ENCODE results near the gene SIAH3.

Gene SIAH3

DNA sequence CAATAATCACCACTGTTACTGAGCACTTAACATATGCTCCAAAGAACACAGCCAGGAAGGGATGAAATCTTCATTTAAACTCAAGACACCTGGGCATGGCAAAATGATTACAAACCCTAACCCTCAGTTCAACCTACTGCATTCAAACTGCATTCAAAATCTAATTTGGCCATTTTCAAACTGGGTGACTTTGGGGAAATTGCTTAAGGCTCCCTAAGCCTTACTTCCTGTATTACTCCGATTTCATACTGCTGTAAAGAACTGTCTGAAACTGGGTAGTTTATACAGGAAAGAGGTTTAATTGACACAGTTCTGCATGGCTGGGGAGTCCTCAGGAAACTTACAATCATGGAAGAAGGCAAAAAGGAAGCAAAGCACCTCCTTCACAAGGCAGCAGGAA is 99.0 kb downstream of the SIAH3 start:
- H3K27ac ChIP-seq (ENCODE audit: low read length): no peak overlapping the region
- H3K4me1 ChIP-seq (ENCODE audit: control insufficient read depth in 1 of 2, insufficient read depth in 2 of 2, low read length in 2 of 2): no peaks in the 10 kb centered on the region
- H3K36me3 ChIP-seq (ENCODE audit: control insufficient read depth in 1 of 2, insufficient read depth in 2 of 2, low read length in 2 of 2): no peaks in the 10 kb centered on the region
- no peak overlapping the region for H3K4me3 ChIP-seq (ENCODE audit: low read depth in 1 of 2, low read length in 2 of 2)
- H3K9me3 ChIP-seq (ENCODE audit: control insufficient read depth in 1 of 2, low read length in 2 of 2): peaks cover 0 to 5% of the 10 kb centered on the region in 2 donors
- no peaks in the 10 kb centered on the region for H3K27me3 ChIP-seq (ENCODE audit: low read depth, low read length)

- H3K9me3 ChIP-seq (ENCODE audit: control insufficient read depth in 1 of 2, low read length in 2 of 2): peaks cover 0 to 5% of the 10 kb centered on the region in 2 donors
- no peak overlapping the region for H3K4me3 ChIP-seq (ENCODE audit: low read depth in 1 of 2, low read length in 2 of 2)
- no peaks in the 10 kb centered on the region for H3K36me3 ChIP-seq (ENCODE audit: control insufficient read depth in 1 of 2, insufficient read depth in 2 of 2, low read length in 2 of 2)
- H3K27ac ChIP-seq (ENCODE audit: low read length): no peak overlapping the region
- H3K27me3 ChIP-seq (ENCODE audit: low read depth, low read length): no peaks in the 10 kb centered on the region
- H3K4me1 ChIP-seq (ENCODE audit: control insufficient read depth in 1 of 2, insufficient read depth in 2 of 2, low read length in 2 of 2): no peaks in the 10 kb centered on the region
Observed at GRCh38 chr13:45751885-45752284, 99.7 kb downstream of the SIAH3 start.

DNA sequence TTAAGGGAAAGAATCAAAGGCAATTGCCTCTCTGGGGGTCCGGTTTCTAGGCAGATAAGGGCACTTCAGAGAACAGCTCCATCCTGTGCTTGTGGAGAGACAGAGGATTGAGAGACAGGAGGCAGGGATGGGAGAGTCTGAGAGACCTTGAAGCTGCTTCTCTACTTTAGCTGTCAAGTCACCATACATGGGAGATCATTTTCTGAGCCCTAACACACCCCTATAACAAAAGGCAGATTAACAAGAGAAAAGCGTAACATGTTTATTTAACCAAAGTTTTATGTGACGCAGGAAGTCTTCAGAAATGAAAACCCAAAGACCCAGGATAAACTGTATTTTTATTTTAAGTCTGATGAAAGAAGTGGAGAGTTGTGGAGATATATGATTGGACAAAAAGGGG is 101.0 kb downstream of the SIAH3 start:
- H3K27ac ChIP-seq (ENCODE audit: low read length): no peak overlapping the region
- H3K9me3 ChIP-seq (ENCODE audit: control insufficient read depth in 1 of 2, low read length in 2 of 2): peaks cover 0 to 4% of the 10 kb centered on the region in 2 donors
- no peak overlapping the region for H3K4me3 ChIP-seq (ENCODE audit: low read depth in 1 of 2, low read length in 2 of 2)
- no peaks in the 10 kb centered on the region for H3K36me3 ChIP-seq (ENCODE audit: control insufficient read depth in 1 of 2, insufficient read depth in 2 of 2, low read length in 2 of 2)
- H3K27me3 ChIP-seq (ENCODE audit: low read depth, low read length): no peaks in the 10 kb centered on the region
- no peaks in the 10 kb centered on the region for H3K4me1 ChIP-seq (ENCODE audit: control insufficient read depth in 1 of 2, insufficient read depth in 2 of 2, low read length in 2 of 2)

- Histone ChIP-seq H3K9me3 (ENCODE audit: control insufficient read depth in 1 of 2, low read length in 2 of 2) (no peaks in the 10 kb centered on the region), H3K27me3 (ENCODE audit: low read depth, low read length) (no peaks in the 10 kb centered on the region), H3K27ac (ENCODE audit: low read length) (no peak overlapping the region), H3K4me3 (ENCODE audit: low read depth in 1 of 2, low read length in 2 of 2) (no peak overlapping the region), H3K4me1 (ENCODE audit: control insufficient read depth in 1 of 2, insufficient read depth in 2 of 2, low read length in 2 of 2) (no peaks in the 10 kb centered on the region), H3K36me3 (ENCODE audit: control insufficient read depth in 1 of 2, insufficient read depth in 2 of 2, low read length in 2 of 2) (no peaks in the 10 kb centered on the region)
Observed at GRCh38 chr13:45748941-45749759, 102.4 kb downstream of the SIAH3 start.

DNA sequence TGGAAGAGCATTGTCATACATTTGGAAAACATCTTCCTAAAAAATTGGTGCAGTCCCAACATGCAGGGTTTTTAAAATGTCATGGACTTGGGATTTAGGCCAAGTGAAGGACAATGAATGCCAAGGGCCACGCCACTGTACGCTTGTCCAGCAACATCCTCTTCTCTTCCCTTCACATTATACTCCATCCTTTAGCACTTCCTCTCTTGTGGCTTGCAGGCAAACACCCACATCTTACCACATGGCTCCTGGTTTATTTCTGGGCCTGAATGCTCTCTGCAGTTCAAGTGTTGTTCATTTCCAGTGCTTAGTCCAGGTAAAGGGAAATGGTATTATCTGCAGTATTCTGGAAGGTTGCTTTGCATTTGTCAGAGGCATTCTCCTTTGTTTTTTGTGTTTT is 104.5 kb downstream of the SIAH3 start:
- no peaks in the 10 kb centered on the region for H3K36me3 ChIP-seq (ENCODE audit: control insufficient read depth in 1 of 2, insufficient read depth in 2 of 2, low read length in 2 of 2)
- no peak overlapping the region for H3K27ac ChIP-seq (ENCODE audit: low read length)
- H3K4me3 ChIP-seq (ENCODE audit: low read depth in 1 of 2, low read length in 2 of 2): no peak overlapping the region
- no peaks in the 10 kb centered on the region for H3K27me3 ChIP-seq (ENCODE audit: low read depth, low read length)
- no peaks in the 10 kb centered on the region for H3K4me1 ChIP-seq (ENCODE audit: control insufficient read depth in 1 of 2, insufficient read depth in 2 of 2, low read length in 2 of 2)
- no peaks in the 10 kb centered on the region for H3K9me3 ChIP-seq (ENCODE audit: control insufficient read depth in 1 of 2, low read length in 2 of 2)

GRCh38 chr13:45744979-45745378 is 106.6 kb downstream of the SIAH3 start:
- Histone ChIP-seq H3K27ac (ENCODE audit: low read length) (no peak overlapping the region), H3K27me3 (ENCODE audit: low read depth, low read length) (no peaks in the 10 kb centered on the region), H3K4me1 (ENCODE audit: control insufficient read depth in 1 of 2, insufficient read depth in 2 of 2, low read length in 2 of 2) (no peaks in the 10 kb centered on the region), H3K4me3 (ENCODE audit: low read depth in 1 of 2, low read length in 2 of 2) (no peak overlapping the region), H3K9me3 (ENCODE audit: control insufficient read depth in 1 of 2, low read length in 2 of 2) (no peaks in the 10 kb centered on the region), H3K36me3 (ENCODE audit: control insufficient read depth in 1 of 2, insufficient read depth in 2 of 2, low read length in 2 of 2) (no peaks in the 10 kb centered on the region)

GRCh38 chr13:45742985-45743384 is 108.6 kb downstream of the SIAH3 start:
- Histone ChIP-seq H3K4me1 (ENCODE audit: control insufficient read depth in 1 of 2, insufficient read depth in 2 of 2, low read length in 2 of 2) (no peaks in the 10 kb centered on the region), H3K9me3 (ENCODE audit: control insufficient read depth in 1 of 2, low read length in 2 of 2) (no peaks in the 10 kb centered on the region), H3K27ac (ENCODE audit: low read length) (no peak overlapping the region), H3K27me3 (ENCODE audit: low read depth, low read length) (no peaks in the 10 kb centered on the region), H3K4me3 (ENCODE audit: low read depth in 1 of 2, low read length in 2 of 2) (no peak overlapping the region), H3K36me3 (ENCODE audit: control insufficient read depth in 1 of 2, insufficient read depth in 2 of 2, low read length in 2 of 2) (no peaks in the 10 kb centered on the region)

GRCh38 chr13:45737571-45738017 is 114.0 kb downstream of the SIAH3 start:
- Histone ChIP-seq H3K9me3 (ENCODE audit: control insufficient read depth in 1 of 2, low read length in 2 of 2) (no peaks in the 10 kb centered on the region), H3K4me3 (ENCODE audit: low read depth in 1 of 2, low read length in 2 of 2) (no peak overlapping the region), H3K27me3 (ENCODE audit: low read depth, low read length) (no peaks in the 10 kb centered on the region), H3K27ac (ENCODE audit: low read length) (no peak overlapping the region), H3K4me1 (ENCODE audit: control insufficient read depth in 1 of 2, insufficient read depth in 2 of 2, low read length in 2 of 2) (no peaks in the 10 kb centered on the region), H3K36me3 (ENCODE audit: control insufficient read depth in 1 of 2, insufficient read depth in 2 of 2, low read length in 2 of 2) (no peaks in the 10 kb centered on the region)

GRCh38 chr13:45733361-45733760 is 118.2 kb downstream of the SIAH3 start:
- Histone ChIP-seq H3K36me3 (ENCODE audit: control insufficient read depth in 1 of 2, insufficient read depth in 2 of 2, low read length in 2 of 2) (no peaks in the 10 kb centered on the region), H3K27ac (ENCODE audit: low read length) (no peak overlapping the region), H3K9me3 (ENCODE audit: control insufficient read depth in 1 of 2, low read length in 2 of 2) (no peaks in the 10 kb centered on the region), H3K4me1 (ENCODE audit: control insufficient read depth in 1 of 2, insufficient read depth in 2 of 2, low read length in 2 of 2) (no peaks in the 10 kb centered on the region), H3K27me3 (ENCODE audit: low read depth, low read length) (no peaks in the 10 kb centered on the region), H3K4me3 (ENCODE audit: low read depth in 1 of 2, low read length in 2 of 2) (no peak overlapping the region)

- no peaks in the 10 kb centered on the region for H3K36me3 ChIP-seq (ENCODE audit: control insufficient read depth in 1 of 2, insufficient read depth in 2 of 2, low read length in 2 of 2)
- no peaks in the 10 kb centered on the region for H3K4me1 ChIP-seq (ENCODE audit: control insufficient read depth in 1 of 2, insufficient read depth in 2 of 2, low read length in 2 of 2)
- H3K27ac ChIP-seq (ENCODE audit: low read length): no peak overlapping the region
- no peaks in the 10 kb centered on the region for H3K9me3 ChIP-seq (ENCODE audit: control insufficient read depth in 1 of 2, low read length in 2 of 2)
- H3K4me3 ChIP-seq (ENCODE audit: low read depth in 1 of 2, low read length in 2 of 2): no peak overlapping the region
- no peaks in the 10 kb centered on the region for H3K27me3 ChIP-seq (ENCODE audit: low read depth, low read length)
Observed at GRCh38 chr13:45732916-45733315, 118.6 kb downstream of the SIAH3 start.

GRCh38 chr13:45731455-45731854 is 120.1 kb downstream of the SIAH3 start:
- H3K4me1 ChIP-seq (ENCODE audit: control insufficient read depth in 1 of 2, insufficient read depth in 2 of 2, low read length in 2 of 2): no peaks in the 10 kb centered on the region
- H3K27me3 ChIP-seq (ENCODE audit: low read depth, low read length): no peaks in the 10 kb centered on the region

DNA sequence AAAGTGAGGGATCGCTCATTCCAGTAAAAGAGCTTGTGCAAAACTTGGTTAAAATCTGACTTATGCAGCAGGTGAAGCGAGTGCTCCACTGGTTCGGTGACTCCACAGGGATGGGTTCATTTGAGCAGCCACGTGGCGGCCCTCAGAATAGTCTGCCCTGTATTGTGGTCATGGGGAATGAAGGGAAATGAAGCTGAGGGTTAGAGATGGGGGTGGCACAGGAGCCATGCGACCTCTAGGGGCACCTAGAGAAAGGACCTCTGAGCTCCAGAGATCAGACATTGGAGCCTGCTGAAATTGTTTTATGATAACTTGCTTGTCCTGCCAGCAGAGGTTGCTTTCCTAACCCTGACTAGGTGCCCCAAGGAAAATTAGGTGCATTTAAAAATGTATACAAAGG is 122.8 kb downstream of the SIAH3 start:
- Histone ChIP-seq H3K27ac (ENCODE audit: low read length) (no peak overlapping the region), H3K9me3 (ENCODE audit: control insufficient read depth in 1 of 2, low read length in 2 of 2) (no peaks in the 10 kb centered on the region), H3K27me3 (ENCODE audit: low read depth, low read length) (no peaks in the 10 kb centered on the region), H3K36me3 (ENCODE audit: control insufficient read depth in 1 of 2, insufficient read depth in 2 of 2, low read length in 2 of 2) (no peaks in the 10 kb centered on the region), H3K4me3 (ENCODE audit: low read depth in 1 of 2, low read length in 2 of 2) (no peak overlapping the region), H3K4me1 (ENCODE audit: control insufficient read depth in 1 of 2, insufficient read depth in 2 of 2, low read length in 2 of 2) (no peaks in the 10 kb centered on the region)

More at GRCh38 chr13:45731455-45731854, 120.1 kb downstream of the SIAH3 start:
- no peaks in the 10 kb centered on the region for H3K9me3 ChIP-seq (ENCODE audit: control insufficient read depth in 1 of 2, low read length in 2 of 2)
- no peak overlapping the region for H3K4me3 ChIP-seq (ENCODE audit: low read depth in 1 of 2, low read length in 2 of 2)
- H3K36me3 ChIP-seq (ENCODE audit: control insufficient read depth in 1 of 2, insufficient read depth in 2 of 2, low read length in 2 of 2): no peaks in the 10 kb centered on the region
- no peak overlapping the region for H3K27ac ChIP-seq (ENCODE audit: low read length)

Measured in muscle layer of duodenum (tissue), 2 donors.